Suppressor macrophage (primary cell): Measurements from ENCODE around the gene B3GNT7.
"Not testable (repeated sequence)": the region's sequence is repeated elsewhere in the genome, so short reads cannot be mapped to it uniquely, and the experiment has no call there.

Source experiments
- DNase-seq, 4 experiments: peaks; one replicate each; pipeline ENCODE4 v3.0.0-alpha.2; 2020 to 2022
- total RNA-seq, 17 experiments: gene quantifications; one replicate each; lab custom pipeline; 2026; ENCODE audit warnings: mixed read lengths in 6 of 17, inconsistent platforms in 3 of 17; lab: John Stamatoyannopoulos, UW

B3GNT7 gene
- 1.5 to 14.1 (median 3.5) reads per million in 17 experiments for total RNA-seq

GRCh38 chr2:231395188-231396057 is at the start of gene B3GNT7:
Gene B3GNT7 (plus strand): TSS chr2:231395710. CDS start chr2:231395804, 94 bp downstream.
- DNase-seq: peak in 2 of 4 experiments; percentile 36 to 55

- DNase-seq: no peak
These were observed 48.4 kb upstream of the B3GNT7 start for GRCh38 chr2:231347081-231347480.

- DNase-seq: peak in 1 of 4 experiments; percentile 16
These were observed 47.9 kb upstream of the B3GNT7 start for GRCh38 chr2:231347638-231348037.

- DNase-seq: peak in 3 of 4 experiments; percentile 36 to 44 (median 41)
These were observed 47.3 kb upstream of the B3GNT7 start for GRCh38 chr2:231348173-231348572.

GRCh38 chr2:231348704-231349373 is 46.7 kb upstream of the B3GNT7 start:
- DNase-seq: peak; percentile 50 to 76 (median 70)

- not testable (repeated sequence) for DNase-seq
These were observed 46.2 kb upstream of the B3GNT7 start for GRCh38 chr2:231349374-231349735.

GRCh38 chr2:231351648-231352047 is 43.9 kb upstream of the B3GNT7 start:
- DNase-seq: no peak

GRCh38 chr2:231353469-231353868 is 42.0 kb upstream of the B3GNT7 start:
- DNase-seq: no peak

GRCh38 chr2:231355508-231356465 is 39.7 kb upstream of the B3GNT7 start:
- DNase-seq: no peak

- no peak for DNase-seq
These were observed 39.1 kb upstream of the B3GNT7 start for GRCh38 chr2:231356466-231356844.

- no peak for DNase-seq
These were observed 38.5 kb upstream of the B3GNT7 start for GRCh38 chr2:231357048-231357447.

- no peak for DNase-seq
These were observed 37.6 kb upstream of the B3GNT7 start for GRCh38 chr2:231357931-231358330.

GRCh38 chr2:231359441-231359840 is 36.1 kb upstream of the B3GNT7 start:
- DNase-seq: peak in 2 of 4 experiments; percentile 40 to 52

- DNase-seq: no peak
These were observed 35.6 kb upstream of the B3GNT7 start for GRCh38 chr2:231359948-231360347.

GRCh38 chr2:231360401-231360800 is 35.1 kb upstream of the B3GNT7 start:
- no peak for DNase-seq

GRCh38 chr2:231360881-231361371 is 34.6 kb upstream of the B3GNT7 start:
- DNase-seq: peak; percentile 73 to 90 (median 84)

- peak; percentile 63 to 83 (median 80) for DNase-seq
These were observed 33.6 kb upstream of the B3GNT7 start for GRCh38 chr2:231361701-231362554.

GRCh38 chr2:231362555-231363184 is 32.8 kb upstream of the B3GNT7 start:
- DNase-seq: peak in 2 of 4 experiments; percentile 53 to 60

- no peak for DNase-seq
These were observed 31.4 kb upstream of the B3GNT7 start for GRCh38 chr2:231364061-231364460.

GRCh38 chr2:231364961-231365810 is 30.3 kb upstream of the B3GNT7 start:
- DNase-seq: peak; percentile 42 to 59 (median 49)
